K562 (cell line): ENCODE measurements around the gene SLC4A1. TPM values are rescaled to one million over a fixed set of nuclear protein-coding genes. Genes with fewer than 3 reads are reported as not detected.
A peak's percentile ranks its signal among the peaks of the same experiment; 100 is the strongest.

ENCODE experiments used
- AFF1 ChIP-seq, 2 experiments: fragments of 450-650 bp; IDR thresholded peaks; 2 replicates each; pipeline ENCODE4 v1.6.1; 2018; ENCODE audit warnings: mild to moderate bottlenecking in 2 of 2, low read depth in 1 of 2; ENCODE audit not compliant: partially characterized antibody in 2 of 2
- FOS ChIP-seq: IDR thresholded peaks from 3 replicates; pipeline ENCODE4 v1.6.1; 2011; ENCODE audit not compliant: insufficient read length; ENCODE audit errors: extremely low read depth
- HMGXB4 ChIP-seq: sonication (generic); formaldehyde crosslinking; IDR thresholded peaks from 2 replicates; pipeline ENCODE4 v1.8.1; 2023; ENCODE audit warnings: mild to moderate bottlenecking, missing genetic modification reagents
- MYC ChIP-seq, 2 experiments: fragments of 250-450 bp in 1 of 2; sonication (Bioruptor Pico) in 1 of 2; IDR thresholded peaks; 2 replicates each; pipeline versions ENCODE4 v1.5.1 to v1.6.1; 2012 to 2021; ENCODE audit warnings: low read depth in 2 of 2, borderline replicate concordance in 1 of 2, improper control_type of control experiment in 1 of 2, low read length in 1 of 2, mild to moderate bottlenecking in 1 of 2, moderate library complexity in 1 of 2
- NR4A1 ChIP-seq, 2 experiments: fragments of 250-450 bp in 1 of 2; fragments of 450-650 bp in 1 of 2; sonication (Bioruptor Pico) in 1 of 2; IDR thresholded peaks; 2 replicates each; pipeline versions ENCODE4 v1.4.0 to v1.6.1; 2016 to 2020; ENCODE audit warnings: mild to moderate bottlenecking in 2 of 2, missing compliant biosample characterization in 1 of 2, missing genetic modification characterization in 1 of 2, moderate library complexity in 1 of 2
- PRDM10 ChIP-seq: fragments of 450-650 bp; IDR thresholded peaks from 2 replicates; pipeline ENCODE4 v1.6.1; 2018; ENCODE audit not compliant: partially characterized antibody
- SREBF2 ChIP-seq: sonication (generic); formaldehyde crosslinking; IDR thresholded peaks from 2 replicates; pipeline ENCODE4 v1.4.0; 2020; ENCODE audit warnings: mild to moderate bottlenecking, missing genetic modification reagents
- TARDBP ChIP-seq: fragments of 450-650 bp; IDR thresholded peaks from 2 replicates; pipeline ENCODE4 v1.6.1; 2016
- TBL1XR1 ChIP-seq, 2 experiments: IDR thresholded peaks; 2 replicates each; pipeline ENCODE4 v1.6.1; 2012; ENCODE audit warnings: improper control_type of control experiment in 2 of 2, low read length in 2 of 2, mild to moderate bottlenecking in 1 of 2
- ZNF592 ChIP-seq: fragments of 450-650 bp; IDR thresholded peaks from 2 replicates; pipeline ENCODE4 v1.6.1; 2017; ENCODE audit warnings: antibody characterized with exemption, mild to moderate bottlenecking
- ZNF668 ChIP-seq: fragments of 250-450 bp; sonication (Bioruptor Pico); IDR thresholded peaks from 2 replicates; pipeline ENCODE4 v1.8.0; 2022; ENCODE audit warnings: mild to moderate bottlenecking, inconsistent platforms
- polyA plus RNA-seq, 8 experiments: library from polyadenylated mRNA; depleted of rRNA in 4 of 8; stranded (reverse) in 5 of 8; unstranded in 3 of 8; fragments of >200 nt; fragmentation: Nextera tagmentation in 2 of 8; fragmentation: Illumina TruSeq in 1 of 8; extraction: Ambion mirVana in 2 of 8; extraction: Trizol in 1 of 8; gene quantifications; 2 replicates each; pipeline versions ENCODE4 v1.2.1 to v1.2.3, GENCODE V29; 2011 to 2014; ENCODE audit warnings: inconsistent platforms in 1 of 8, missing spikeins in 1 of 8
- total RNA-seq, 7 experiments: library from RNA; depleted of rRNA in 6 of 7; stranded (reverse); fragments of >200 nt in 6 of 7; fragmentation: Illumina TruSeq in 2 of 7; extraction: Trizol in 2 of 7; gene quantifications; 2 replicates each; pipeline versions ENCODE4 v1.2.1 to v1.2.3, GENCODE V29; 2011 to 2021; ENCODE audit warnings: low replicate concordance in 1 of 7

The SLC4A1 gene
- total and polyA plus RNA-seq, 9 of the 15 experiments (the other 6 are each of a cell fraction or from before 2014, with no cell fraction given): 0.14 to 1.00 (median 0.53) TPM

- TF ChIP-seq ZNF592: peak; percentile 66; the same call in 1 of the 2 replicates
- peak; percentile 95 to 99 for TF ChIP-seq TBL1XR1 (IDR thresholded peaks at IDR 0.05; ENCODE audit: low read length in 2 of 2)
- no peak for TF ChIP-seq FOS
- TF ChIP-seq HMGXB4: peak; percentile 34; the same call in 1 of the 2 replicates
- peak; percentile 67 for TF ChIP-seq MYC (IDR thresholded peaks at IDR 0.05; ENCODE audit: low read depth, low read length)
- no peak for TF ChIP-seq MYC (CRISPR knock-in tag; IDR thresholded peaks at IDR 0.05; ENCODE audit: borderline replicate concordance, low read depth)
- TF ChIP-seq NR4A1 (CRISPR knock-in tag; IDR thresholded peaks at IDR 0.05): no peak
- TF ChIP-seq NR4A1 (tag; IDR thresholded peaks at IDR 0.05): peak; percentile 98
- TF ChIP-seq AFF1 (IDR thresholded peaks at IDR 0.05; ENCODE audit: low read depth in 1 of 2, partially characterized antibody in 2 of 2): peak in 1 of 2 experiments; percentile 98
- TF ChIP-seq TARDBP: peak; percentile 100
- TF ChIP-seq ZNF668 (CRISPR knock-in tag): peak; percentile 89; the same call in 1 of the 2 replicates
- TF ChIP-seq PRDM10: peak; percentile 25
- TF ChIP-seq SREBF2 (CRISPR knock-in tag): no peak
Observed at GRCh38 chr17:44266402-44267164, 1.4 kb downstream of the SLC4A1 start (continued).
